H54 (cell line): ENCODE results near the gene MAPK8.
A peak's percentile ranks its signal among the peaks of the same experiment; 100 is the strongest.

Source experiments
- DNase-seq: peaks from one replicate; pipeline ENCODE4 v3.0.0; 2011; ENCODE audit warnings: low spot score, mixed read lengths; ENCODE audit not compliant: insufficient read length
- FAIRE-seq: peaks from 3 replicates; lab custom pipeline; 2011; peaks lifted over from hg19 to GRCh38; lab: Jason Lieb, UNC
- POLR2A ChIP-seq: IDR thresholded peaks from 2 replicates; pipeline ENCODE4 v1.6.1; 2011; ENCODE audit warnings: low read depth, mild to moderate bottlenecking, low read length

The MAPK8 gene

DNA sequence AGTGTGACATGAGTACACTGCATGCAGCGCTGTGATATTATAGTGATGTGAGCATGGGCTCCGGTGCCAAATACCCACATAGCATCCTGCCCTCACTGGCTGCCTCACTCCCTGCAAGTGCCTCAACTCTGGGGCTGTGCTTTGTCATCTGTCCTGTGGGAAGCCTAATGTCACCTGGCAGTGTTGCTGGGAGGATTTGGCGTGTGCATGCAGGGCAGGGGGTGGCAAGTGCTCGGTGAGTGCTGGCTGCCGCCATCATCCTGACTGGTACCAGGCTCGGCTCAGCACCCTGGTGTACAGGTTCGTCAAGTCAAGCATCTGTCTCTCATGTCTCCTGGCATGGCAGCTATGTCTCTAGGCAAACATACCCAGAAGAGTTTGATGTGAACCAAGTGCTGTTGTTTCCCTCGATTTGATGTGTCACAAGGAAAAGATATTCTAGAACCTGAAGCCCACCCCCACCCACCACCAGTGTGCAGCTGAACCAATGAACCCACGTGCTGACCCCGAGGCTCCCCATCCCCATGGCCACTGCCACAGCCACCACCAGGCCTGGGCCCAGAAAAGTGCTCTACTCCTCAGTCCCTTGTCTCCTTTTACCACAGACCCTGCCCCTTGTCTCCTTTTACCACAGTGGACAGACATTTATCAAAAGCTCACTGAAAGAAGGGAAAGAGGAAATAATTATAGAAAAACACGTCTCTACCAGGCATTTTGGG lies 135.8 kb downstream of the MAPK8 start:
- no peak for FAIRE-seq
- no peak for DNase-seq
- no peak for TF ChIP-seq POLR2A

DNA sequence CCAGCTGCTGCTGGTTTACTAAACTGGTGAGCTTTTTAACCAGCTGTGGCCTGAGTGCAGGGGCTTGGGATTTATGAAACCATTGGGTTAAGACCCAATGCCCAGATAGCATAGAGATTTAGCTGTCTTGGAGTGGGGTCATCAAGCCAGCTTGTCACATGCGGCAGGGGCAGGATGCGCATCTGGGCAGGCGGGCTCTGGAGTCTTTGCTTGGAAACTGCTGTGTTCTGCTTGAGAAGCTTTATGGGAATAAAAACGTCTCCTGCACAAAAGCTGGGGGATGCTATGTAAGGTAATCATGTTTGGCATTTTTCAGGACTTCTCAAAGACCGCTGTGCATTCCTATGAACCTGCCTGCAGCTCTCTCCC lies 136.3 kb downstream of the MAPK8 start:
- DNase-seq (no peak), FAIRE-seq (no peak)
- TF ChIP-seq POLR2A, result no peak

DNA sequence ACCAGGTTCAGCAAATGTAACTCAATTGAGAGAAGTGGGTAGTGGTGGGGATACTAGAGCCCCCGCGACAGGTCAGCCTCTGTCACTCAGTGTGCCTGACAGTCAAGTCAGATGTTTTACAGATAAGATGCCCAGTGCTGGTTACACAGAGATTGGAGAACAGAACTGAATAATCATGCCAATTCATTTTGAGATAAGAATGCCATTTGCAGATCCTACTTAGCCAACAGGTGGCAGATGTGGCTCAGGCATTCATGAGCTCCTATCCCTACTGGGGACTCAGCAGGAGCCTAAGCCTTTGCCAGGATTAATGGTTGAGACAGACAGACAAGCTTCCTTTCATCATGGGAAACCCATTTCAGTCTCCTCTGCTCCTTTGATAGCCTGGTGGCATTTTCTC lies 137.8 kb downstream of the MAPK8 start:
- FAIRE-seq (no peak), DNase-seq (peak; percentile 49)
- TF ChIP-seq POLR2A, result no peak

DNA sequence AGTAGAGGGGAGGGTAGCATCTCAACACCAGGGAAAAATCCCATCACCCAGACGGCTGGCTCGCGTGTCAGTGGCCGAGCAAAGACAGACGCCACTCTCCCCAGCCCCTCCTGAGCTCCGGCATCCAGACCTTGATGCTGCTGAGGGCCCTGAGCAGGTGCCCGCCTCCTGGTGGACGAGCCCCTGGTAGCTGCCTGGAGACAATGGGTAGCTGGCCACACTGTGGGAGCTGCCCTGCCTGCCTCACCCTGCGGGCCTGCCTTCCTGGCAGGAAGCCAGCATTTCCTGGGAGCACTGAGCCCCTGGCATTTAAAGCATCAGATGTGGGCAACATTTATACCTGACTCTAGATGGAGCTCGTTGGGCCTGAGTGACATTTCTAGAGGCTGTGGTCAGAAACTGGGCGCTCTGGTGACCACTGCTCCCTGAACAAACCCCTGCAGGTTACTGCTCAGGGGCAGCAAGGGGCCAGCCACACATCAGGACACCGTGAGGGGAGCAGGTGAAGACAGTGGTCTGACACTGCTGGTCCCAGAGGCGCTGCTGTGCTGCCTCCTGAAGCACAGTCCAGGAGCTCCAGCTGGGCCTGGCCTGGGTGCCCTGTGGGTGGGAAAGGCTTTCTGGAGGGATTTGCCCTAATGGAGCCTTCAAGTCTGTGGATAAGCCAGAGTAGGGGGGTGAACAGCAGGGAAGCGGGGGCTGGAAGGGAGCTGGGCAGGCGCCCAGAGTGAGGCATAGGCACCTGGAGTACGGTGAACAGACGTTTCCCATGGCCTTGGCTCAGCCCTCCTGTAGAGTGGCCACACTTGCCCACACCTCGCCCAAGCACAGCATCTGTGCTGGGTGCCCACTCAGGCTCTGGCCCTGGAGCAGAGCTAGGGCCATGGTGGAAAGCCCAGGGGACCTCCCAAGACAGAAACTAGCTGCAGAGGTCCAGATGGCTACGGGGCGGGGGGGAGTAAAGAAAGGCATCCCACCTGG lies 138.7 kb downstream of the MAPK8 start:
- no peak for TF ChIP-seq POLR2A
- FAIRE-seq, result no peak
- peak; percentile 52 for DNase-seq

DNA sequence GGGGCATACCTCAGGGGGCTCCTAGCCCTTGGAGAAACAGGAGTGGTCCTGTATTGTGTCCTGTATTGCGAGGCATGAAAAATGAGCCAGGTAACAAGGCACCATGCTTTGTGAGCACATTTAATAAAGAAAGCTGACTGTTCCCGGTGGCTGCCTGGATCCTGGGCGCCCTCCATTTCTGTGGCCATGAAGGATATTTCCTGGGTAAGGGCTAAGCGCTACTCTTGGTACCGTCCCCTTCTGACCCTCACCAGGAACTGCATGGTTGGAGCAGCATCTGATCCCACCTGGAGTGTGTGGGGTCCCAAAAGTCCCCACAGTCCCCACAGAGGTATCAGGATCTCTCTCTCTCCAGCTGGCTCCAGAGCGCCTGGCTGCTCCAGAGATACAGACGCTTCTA lies 139.5 kb downstream of the MAPK8 start:
- FAIRE-seq (no peak), DNase-seq (no peak)
- no peak for TF ChIP-seq POLR2A

DNA sequence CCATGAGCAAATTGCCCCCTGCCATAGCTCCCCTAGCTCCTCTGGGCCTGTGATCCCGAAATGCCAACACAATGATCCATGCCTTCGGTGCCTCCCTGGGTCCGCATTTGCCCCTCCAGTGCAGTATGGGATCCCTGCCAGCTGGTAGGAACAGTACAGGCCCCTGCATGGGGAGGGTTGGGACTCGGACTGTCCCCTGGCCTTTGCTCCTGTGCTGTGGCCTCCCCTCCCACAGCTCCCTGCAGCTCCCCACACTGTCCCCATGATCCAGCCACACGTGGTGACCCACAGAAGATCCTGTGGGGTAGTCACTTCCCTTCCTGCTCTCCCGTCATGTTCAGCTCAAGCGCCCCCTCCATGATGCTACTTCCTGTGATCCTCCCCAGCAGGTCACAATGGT lies 140.3 kb downstream of the MAPK8 start:
- no peak for FAIRE-seq
- TF ChIP-seq POLR2A, result no peak
- DNase-seq, result peak; percentile 1

DNA sequence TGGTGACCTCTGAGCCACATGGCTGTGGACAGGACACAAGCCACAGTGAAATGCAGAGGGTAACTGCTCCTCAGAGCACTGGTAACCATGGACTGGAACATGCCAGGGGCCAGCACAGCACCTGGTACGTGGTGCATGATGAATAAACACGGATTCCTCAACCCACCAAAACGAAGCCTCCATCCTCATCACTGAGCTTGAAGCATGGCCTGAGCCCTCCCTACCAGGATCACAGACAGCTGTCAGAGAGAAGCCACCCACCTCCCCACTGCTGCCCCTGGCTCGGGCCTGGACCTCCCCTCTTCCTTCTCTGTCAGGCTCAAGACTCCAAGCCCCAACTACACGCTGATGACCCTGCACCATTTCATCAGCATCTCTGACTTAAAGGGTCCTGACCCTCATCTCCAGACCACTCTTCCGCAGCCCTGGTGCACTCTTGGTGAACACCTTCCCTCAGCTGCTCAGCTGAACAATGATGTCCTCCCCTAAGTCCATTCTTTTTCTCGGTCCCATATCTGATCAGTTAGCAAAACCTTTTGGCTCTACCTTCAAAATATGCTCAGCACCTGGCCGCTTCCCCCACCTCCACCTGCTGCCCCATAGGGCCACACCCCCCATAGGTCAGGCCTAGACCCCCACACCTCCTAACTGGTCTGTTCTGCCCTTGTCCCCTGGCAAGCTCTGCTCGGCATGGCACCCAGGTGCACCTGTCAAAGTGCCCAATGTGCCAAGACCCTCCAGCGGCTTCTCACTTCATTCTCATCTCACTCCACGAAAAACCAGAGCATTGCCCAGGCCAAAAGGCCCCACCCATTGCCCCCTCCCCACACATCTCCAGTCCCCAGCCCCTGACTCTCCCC lies 141.1 kb downstream of the MAPK8 start:
- FAIRE-seq, result no peak
- TF ChIP-seq POLR2A, result no peak
- DNase-seq, result no peak

DNA sequence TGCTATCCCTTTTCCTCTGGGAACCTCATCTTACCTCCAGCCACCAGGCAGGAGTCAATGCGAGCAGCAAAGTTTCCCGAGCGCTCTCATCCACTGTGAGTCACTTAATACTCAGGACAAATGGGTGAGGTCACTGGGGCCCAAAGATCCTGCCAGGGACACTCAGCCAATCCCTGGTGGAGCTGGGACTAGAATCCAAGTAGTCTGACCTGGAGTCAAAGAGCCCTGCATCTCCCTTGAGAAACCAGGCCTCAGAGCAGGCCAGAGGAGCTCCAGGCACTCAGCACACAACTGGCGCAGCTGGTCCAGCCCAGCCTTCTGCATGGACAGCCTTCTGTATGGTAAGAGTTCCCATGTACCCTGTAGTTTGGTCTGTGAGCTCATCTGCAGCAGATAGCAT lies 142.3 kb downstream of the MAPK8 start:
- peak; percentile 97 for DNase-seq
- FAIRE-seq, result peak; percentile 65
- TF ChIP-seq POLR2A, result no peak

DNA sequence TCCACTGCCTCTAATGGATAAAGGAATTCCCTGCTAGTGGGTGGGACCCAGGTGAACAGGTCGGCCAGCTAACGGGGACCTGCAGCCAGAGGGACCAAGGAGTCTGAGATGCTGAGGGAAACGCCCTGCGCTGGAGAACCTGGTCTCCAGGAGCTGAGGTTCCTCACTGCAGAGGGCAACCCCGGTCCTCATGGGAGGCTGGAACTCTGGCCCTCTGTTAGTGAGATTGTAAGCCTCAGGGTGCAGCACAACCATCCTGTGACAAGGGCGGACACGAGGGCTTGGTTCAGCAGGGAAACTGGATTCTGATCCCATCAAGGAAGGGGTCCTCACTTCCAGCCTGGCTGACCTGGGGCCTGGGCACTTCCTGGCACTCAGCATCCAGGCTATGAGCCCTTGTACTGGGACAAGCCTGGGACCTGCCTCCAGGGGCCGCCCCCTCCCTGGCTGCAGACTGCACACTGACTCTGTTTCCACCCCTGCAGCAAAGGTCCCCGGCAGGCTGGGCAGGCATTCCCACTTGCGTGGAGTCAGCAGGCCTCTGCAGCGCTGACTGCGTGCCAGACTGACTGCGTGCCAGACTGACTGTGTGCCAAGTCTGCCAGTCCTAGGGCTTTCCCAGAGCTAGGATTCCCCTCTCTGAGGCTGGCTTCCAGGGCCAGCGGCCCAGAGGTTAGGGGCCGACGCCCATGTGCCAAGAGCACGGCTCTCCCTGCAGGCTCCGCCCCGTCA lies 143.2 kb downstream of the MAPK8 start:
- peak; percentile 5 for DNase-seq
- FAIRE-seq, result no peak
- no peak for TF ChIP-seq POLR2A

DNA sequence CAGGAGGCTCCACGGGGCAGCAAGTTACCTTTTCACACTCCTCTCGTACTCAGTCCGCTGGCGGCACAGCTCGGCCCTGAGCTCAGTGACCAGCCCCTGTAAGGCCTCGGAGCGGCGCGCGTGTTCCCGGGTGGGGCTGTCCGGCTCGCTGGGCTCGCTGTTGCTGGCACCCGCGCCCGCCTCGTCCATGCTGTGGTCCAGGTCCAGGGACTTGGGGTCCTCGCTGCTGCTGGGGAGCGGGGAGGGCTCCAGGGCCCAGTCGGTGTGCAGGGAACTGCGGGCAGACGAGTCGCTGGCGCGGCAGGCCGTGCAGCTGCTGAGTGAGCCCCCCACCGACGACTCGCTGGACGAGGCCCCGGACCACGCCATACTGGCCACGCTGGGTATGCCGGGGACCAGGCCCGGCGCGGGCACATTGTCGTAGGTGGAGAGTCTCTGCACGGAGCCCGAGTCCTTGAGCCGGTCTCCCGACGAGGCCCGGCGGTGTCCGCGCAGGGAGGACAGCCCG lies 143.8 kb downstream of the MAPK8 start:
- no peak for DNase-seq
- no peak for FAIRE-seq
- no peak for TF ChIP-seq POLR2A

DNA sequence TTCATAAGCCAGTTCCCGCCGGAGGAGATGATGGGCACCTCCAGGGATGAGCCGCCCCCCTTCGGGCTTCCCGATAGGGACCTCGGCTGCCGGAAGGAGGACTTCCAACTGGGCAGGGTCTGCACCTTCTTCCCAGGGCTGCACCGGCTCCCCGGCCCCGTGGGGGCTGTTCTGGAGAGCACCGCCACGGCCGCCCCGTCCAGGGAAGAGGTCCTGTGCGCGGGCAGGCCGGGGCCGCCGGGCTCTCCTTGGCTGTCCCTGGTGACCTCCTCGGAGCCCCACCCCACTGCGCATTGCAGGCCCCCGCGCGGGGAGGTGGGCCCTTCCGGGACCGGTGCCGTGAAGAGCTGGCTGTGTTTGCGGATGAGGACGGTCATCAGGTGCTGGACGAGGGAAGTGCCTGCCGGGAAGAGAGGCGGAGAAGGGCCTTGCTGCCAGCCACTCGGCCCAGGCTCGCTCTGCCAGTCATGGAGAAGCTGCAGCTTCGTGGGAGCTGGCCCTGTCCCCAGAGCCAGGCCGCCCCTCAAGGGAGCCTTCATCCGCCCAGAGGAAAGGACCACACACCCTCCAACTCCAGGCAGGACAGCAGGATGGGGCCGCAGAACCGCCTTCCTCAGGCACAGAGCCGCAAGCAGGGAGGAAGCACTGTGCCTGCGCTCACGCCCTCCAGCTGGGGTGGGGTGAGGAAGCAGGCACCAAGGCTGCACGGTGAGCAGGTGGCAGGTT lies 144.4 kb downstream of the MAPK8 start:
- TF ChIP-seq POLR2A, result no peak
- FAIRE-seq (no peak), DNase-seq (peak; percentile 1)
